Spinal cord (tissue), 10 donors: ENCODE results near the gene EML1. TPM values are rescaled to one million over a fixed set of nuclear protein-coding genes. Genes with fewer than 3 reads are reported as not detected.

Experiments
- DNase-seq, 6 donors: peaks; one replicate each; pipeline versions ENCODE4 v3.0.0 to v3.0.0-alpha.2; 2013 to 2015; ENCODE audit warnings: low spot score in 6 of 6, low read depth in 4 of 6
- H3K27ac ChIP-seq: one replicate; pipeline ENCODE4 v1.5.1; 2013; ENCODE audit warnings: low read depth, low read length, control low read depth
- H3K27me3 ChIP-seq: one replicate; pipeline ENCODE4 v1.6.1; 2013; ENCODE audit warnings: low read length; ENCODE audit not compliant: control insufficient read depth, insufficient read depth
- H3K36me3 ChIP-seq: one replicate; pipeline ENCODE4 v1.6.1; 2013; ENCODE audit warnings: low read length; ENCODE audit not compliant: control insufficient read depth, insufficient read depth
- H3K4me1 ChIP-seq: one replicate; pipeline ENCODE4 v1.6.1; 2013; ENCODE audit warnings: low read length; ENCODE audit not compliant: control insufficient read depth, insufficient read depth
- H3K4me3 ChIP-seq: one replicate; pipeline ENCODE4 v1.5.1; 2013; ENCODE audit warnings: low read depth, low read length, control low read depth
- H3K9me3 ChIP-seq: one replicate; pipeline ENCODE4 v1.6.1; 2013; ENCODE audit warnings: low read length; ENCODE audit not compliant: control insufficient read depth, insufficient read depth
- WGBS: methylation state at CpG from one replicate; pipeline ENCODE4 v1.1.5; 2013; ENCODE audit warnings: missing lambda C conversion rate; ENCODE audit not compliant: insufficient coverage; 5-methylcytosine and 5-hydroxymethylcytosine counted together
- long read RNA-seq, 4 donors: transcript quantifications; one replicate each; lab custom pipeline, GENCODE V29; 2026
- polyA plus RNA-seq, 2 donors: library from polyadenylated mRNA; unstranded; fragments of 120-200 nt; gene quantifications; one replicate each; pipeline ENCODE4 v1.2.1, GENCODE V29; 2013; ENCODE audit not compliant: insufficient read length in 2 of 2
- total RNA-seq, 2 donors: library from RNA; depleted of rRNA in 1 of 2; stranded (reverse); fragments of 120-200 nt in 1 of 2; fragments of >200 nt in 1 of 2; gene quantifications; one replicate each; pipeline versions ENCODE4 v1.2.3 to v1.2.4, GENCODE V29; 2013 to 2014
- donor health status: healthy.

Gene EML1
- total RNA-seq (10 to 100 TPM; 38.1 to 40.4 TPM), polyA plus RNA-seq (10 to 100 TPM; 23.1 to 31.7 TPM)
- long read RNA-seq, donor 1, full-length matches to known transcripts: 4 of 4 reads
- long read RNA-seq, donor 1, partial matches to known transcripts: 0 of 4 reads
- long read RNA-seq, donor 1, other reads (novel, unspliced or antisense): 0 of 4 reads
- long read RNA-seq, donor 2, full-length matches to known transcripts: 3 of 3 reads
- long read RNA-seq, donor 2, partial matches to known transcripts: 0 of 3 reads
- long read RNA-seq, donor 2, other reads (novel, unspliced or antisense): 0 of 3 reads
- long read RNA-seq, donor 3, full-length matches to known transcripts: 2 of 2 reads
- long read RNA-seq, donor 3, partial matches to known transcripts: 0 of 2 reads
- long read RNA-seq, donor 3, other reads (novel, unspliced or antisense): 0 of 2 reads
- long read RNA-seq, donor 4, full-length matches to known transcripts: 1 of 1 reads
- long read RNA-seq, donor 4, partial matches to known transcripts: 0 of 1 reads
- long read RNA-seq, donor 4, other reads (novel, unspliced or antisense): 0 of 1 reads

- H3K9me3 ChIP-seq: no peaks in the 10 kb centered on the region
- H3K27ac ChIP-seq: peak within 1 kb of the TSS; percentile 60
- peak in 5 of 6 donors; percentile 53 to 95 (median 73) for DNase-seq
- H3K36me3 ChIP-seq: no peaks in the 10 kb centered on the region
- under 1% methylated on average over 119 of the region's 121 CpGs for WGBS
- no peaks in the 10 kb centered on the region for H3K27me3 ChIP-seq
- peaks cover 11% of the 10 kb centered on the region for H3K4me1 ChIP-seq
- H3K4me3 ChIP-seq: peak within 1 kb of the TSS; percentile 58
Measured at GRCh38 chr14:99793213-99794150, at the start of gene EML1. Gene EML1, plus strand, starts transcription at chr14:99793413. Its CDS starts 64 bp downstream, at chr14:99793477.

GRCh38 chr14:99744199-99744872, 48.9 kb upstream of the EML1 start:
- Histone ChIP-seq H3K27ac (no peak overlapping the region), H3K4me1 (peaks cover 15% of the 10 kb centered on the region), H3K9me3 (no peaks in the 10 kb centered on the region), H3K27me3 (peaks cover 3% of the 10 kb centered on the region), H3K36me3 (no peaks in the 10 kb centered on the region), H3K4me3 (no peak overlapping the region)
- WGBS: 37% methylated on average over 4 of the region's 11 CpGs
- peak in 1 of 6 donors; percentile 56 for DNase-seq

GRCh38 chr14:99744873-99745224, 48.4 kb upstream of the EML1 start:
- Histone ChIP-seq H3K9me3 (no peaks in the 10 kb centered on the region), H3K27me3 (peaks cover 3% of the 10 kb centered on the region), H3K27ac (no peak overlapping the region), H3K4me3 (no peak overlapping the region), H3K4me1 (peaks cover 17% of the 10 kb centered on the region), H3K36me3 (no peaks in the 10 kb centered on the region)
- DNase-seq: no peak
- 72% methylated on average over 3 of the region's 7 CpGs for WGBS

- H3K36me3 ChIP-seq: no peaks in the 10 kb centered on the region
- no peak for DNase-seq
- 81% methylated on average over 7 of the region's 10 CpGs for WGBS
- H3K4me1 ChIP-seq: peaks cover 21% of the 10 kb centered on the region
- H3K4me3 ChIP-seq: no peak overlapping the region
- H3K27ac ChIP-seq: no peak overlapping the region
- peaks cover 3% of the 10 kb centered on the region for H3K27me3 ChIP-seq
- no peaks in the 10 kb centered on the region for H3K9me3 ChIP-seq
Measured at GRCh38 chr14:99745307-99745951, 47.8 kb upstream of the EML1 start.

- 89% methylated on average over 6 of the region's 7 CpGs for WGBS
- Histone ChIP-seq H3K4me3 (no peak overlapping the region), H3K9me3 (no peaks in the 10 kb centered on the region), H3K27ac (no peak overlapping the region), H3K36me3 (no peaks in the 10 kb centered on the region), H3K27me3 (peaks cover 3% of the 10 kb centered on the region), H3K4me1 (peaks cover 33% of the 10 kb centered on the region)
- no peak for DNase-seq
Measured at GRCh38 chr14:99747167-99747566, 46.0 kb upstream of the EML1 start.

GRCh38 chr14:99747582-99748330, 45.5 kb upstream of the EML1 start:
- Histone ChIP-seq H3K27me3 (peaks cover 3% of the 10 kb centered on the region), H3K4me1 (peaks cover 39% of the 10 kb centered on the region), H3K4me3 (no peak overlapping the region), H3K27ac (no peak overlapping the region), H3K9me3 (no peaks in the 10 kb centered on the region), H3K36me3 (no peaks in the 10 kb centered on the region)
- no peak for DNase-seq
- 85% methylated on average over 21 of the region's 22 CpGs for WGBS

GRCh38 chr14:99748529-99748928, 44.7 kb upstream of the EML1 start:
- Histone ChIP-seq H3K27ac (no peak overlapping the region), H3K9me3 (no peaks in the 10 kb centered on the region), H3K36me3 (no peaks in the 10 kb centered on the region), H3K4me3 (no peak overlapping the region), H3K4me1 (peaks cover 46% of the 10 kb centered on the region), H3K27me3 (peaks cover 5% of the 10 kb centered on the region)
- 93% methylated on average over 5 of the region's 9 CpGs for WGBS
- no peak for DNase-seq

- Histone ChIP-seq H3K4me3 (no peak overlapping the region), H3K9me3 (no peaks in the 10 kb centered on the region), H3K36me3 (no peaks in the 10 kb centered on the region), H3K27ac (no peak overlapping the region), H3K27me3 (peaks cover 4% of the 10 kb centered on the region), H3K4me1 (peaks cover 52% of the 10 kb centered on the region)
- no peak for DNase-seq
- 80% methylated on average over 9 of the region's 13 CpGs for WGBS
Measured at GRCh38 chr14:99749142-99749541, 44.1 kb upstream of the EML1 start.
